H1 (cell line): ENCODE measurements around the gene NAV2. TPM values are rescaled to one million over a fixed set of nuclear protein-coding genes. Genes with fewer than 3 reads are reported as not detected.

Experiments
- EGR1 ChIP-seq: IDR thresholded peaks from 2 replicates; pipeline ENCODE4 v1.6.1; 2011; ENCODE audit warnings: low read depth, low read length, borderline replicate concordance
- RFX5 ChIP-seq: IDR thresholded peaks from 2 replicates; pipeline ENCODE4 v1.6.1; 2011; ENCODE audit warnings: low read depth, low read length, improper control_type of control experiment, borderline replicate concordance
- SP1 ChIP-seq: IDR thresholded peaks from 2 replicates; pipeline ENCODE4 v1.6.1; 2011; ENCODE audit warnings: low read depth, low read length
- TBP ChIP-seq: IDR thresholded peaks from 2 replicates; pipeline ENCODE4 v1.6.1; 2011; ENCODE audit warnings: low read depth, low read length, improper control_type of control experiment
- TEAD4 ChIP-seq: IDR thresholded peaks from 2 replicates; pipeline ENCODE4 v1.6.1; 2012; ENCODE audit warnings: low read depth, low read length, inconsistent platforms, mixed read lengths
- polyA plus RNA-seq, 7 experiments: library from polyadenylated mRNA; depleted of rRNA in 3 of 7; stranded (reverse) in 5 of 7; unstranded in 2 of 7; fragments of >200 nt in 5 of 7; fragments of 200-250 nt in 2 of 7; gene quantifications; 1 replicate in 5 of 7; 2 replicates in 1 of 7; 4 replicates in 1 of 7; pipeline versions ENCODE4 v1.2.1 to v1.2.3, GENCODE V29; 2011 to 2013; ENCODE audit warnings: missing spikeins in 2 of 7, mixed read lengths in 2 of 7
- total RNA-seq: library from RNA; stranded (reverse); fragmentation: NEBNext Ultra II Directional; extraction: Animal tissue kit (Norgen Biotek cat#: 25700); gene quantifications from 2 replicates; pipeline ENCODE4 v1.2.1, GENCODE V29; 2021
- TF ChIP-seq, protein P1 (sequence below): IDR thresholded peaks from 2 replicates; pipeline ENCODE4 v1.6.1; 2012; ENCODE audit warnings: inconsistent platforms

NAV2 gene
- total and polyA plus RNA-seq, 2 of the 8 experiments (the other 6 are each of a cell fraction or from before 2014, with no cell fraction given), result 35.6 to 73.6 TPM

- no peak for TF ChIP-seq EGR1
- TF ChIP-seq TEAD4, result no peak
- TF ChIP-seq SP1, result no peak
- TF ChIP-seq, protein P1, sequence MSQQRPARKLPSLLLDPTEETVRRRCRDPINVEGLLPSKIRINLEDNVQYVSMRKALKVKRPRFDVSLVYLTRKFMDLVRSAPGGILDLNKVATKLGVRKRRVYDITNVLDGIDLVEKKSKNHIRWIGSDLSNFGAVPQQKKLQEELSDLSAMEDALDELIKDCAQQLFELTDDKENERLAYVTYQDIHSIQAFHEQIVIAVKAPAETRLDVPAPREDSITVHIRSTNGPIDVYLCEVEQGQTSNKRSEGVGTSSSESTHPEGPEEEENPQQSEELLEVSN, result no peak
- TF ChIP-seq TBP, result no peak
- no peak for TF ChIP-seq RFX5
Measured at GRCh38 chr11:19966927-19967326, 254.3 kb downstream of the NAV2 start (continued).
